HUES64 (cell line): ENCODE results near the gene AGFG2. TPM values are rescaled to one million over a fixed set of nuclear protein-coding genes. Genes with fewer than 3 reads are reported as not detected.
"Not testable (repeated sequence)": the region's sequence is repeated elsewhere in the genome, so short reads cannot be mapped to it uniquely, and the experiment has no call there.

Experiments
- H3K27ac ChIP-seq: 2 replicates; pipeline ENCODE4 v1.7.0; 2013; ENCODE audit warnings: low read depth, low read length, inconsistent platforms
- H3K27me3 ChIP-seq: 2 replicates; pipeline ENCODE4 v1.6.1; 2013; ENCODE audit warnings: mild to moderate bottlenecking, low read length; ENCODE audit not compliant: insufficient read depth
- H3K36me3 ChIP-seq: 2 replicates; pipeline ENCODE4 v1.6.1; 2013; ENCODE audit warnings: mild to moderate bottlenecking, low read length; ENCODE audit not compliant: insufficient read depth
- H3K4me1 ChIP-seq: 2 replicates; pipeline ENCODE4 v1.6.1; 2013; ENCODE audit warnings: mild to moderate bottlenecking, low read length, moderate library complexity; ENCODE audit not compliant: insufficient read depth
- H3K4me3 ChIP-seq: 2 replicates; pipeline ENCODE4 v1.5.1; 2013; ENCODE audit warnings: mild to moderate bottlenecking, low read length, moderate library complexity
- H3K9ac ChIP-seq: 2 replicates; pipeline ENCODE4 v1.6.1; 2013; ENCODE audit warnings: mild to moderate bottlenecking, low read depth, low read length
- H3K9me3 ChIP-seq: 2 replicates; pipeline ENCODE4 v1.6.1; 2013; ENCODE audit warnings: low read depth, low read length; ENCODE audit not compliant: insufficient read depth
- WGBS: fragments of 150-250, 120-280 bp; methylation state at CpG from one replicate; pipeline ENCODE4 v1.1.7; 2013; ENCODE audit warnings: missing lambda C conversion rate; 5-methylcytosine and 5-hydroxymethylcytosine counted together
- polyA plus RNA-seq, 2 experiments: library from polyadenylated mRNA; stranded (reverse); fragments of 50-300 nt; gene quantifications; one replicate each; pipeline ENCODE4 v1.2.3, GENCODE V29; 2013

Gene AGFG2, protein sequence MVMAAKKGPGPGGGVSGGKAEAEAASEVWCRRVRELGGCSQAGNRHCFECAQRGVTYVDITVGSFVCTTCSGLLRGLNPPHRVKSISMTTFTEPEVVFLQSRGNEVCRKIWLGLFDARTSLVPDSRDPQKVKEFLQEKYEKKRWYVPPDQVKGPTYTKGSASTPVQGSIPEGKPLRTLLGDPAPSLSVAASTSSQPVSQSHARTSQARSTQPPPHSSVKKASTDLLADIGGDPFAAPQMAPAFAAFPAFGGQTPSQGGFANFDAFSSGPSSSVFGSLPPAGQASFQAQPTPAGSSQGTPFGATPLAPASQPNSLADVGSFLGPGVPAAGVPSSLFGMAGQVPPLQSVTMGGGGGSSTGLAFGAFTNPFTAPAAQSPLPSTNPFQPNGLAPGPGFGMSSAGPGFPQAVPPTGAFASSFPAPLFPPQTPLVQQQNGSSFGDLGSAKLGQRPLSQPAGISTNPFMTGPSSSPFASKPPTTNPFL
- polyA plus RNA-seq (2013, experiment 1 of 2) = 3.3 TPM
- 6.0 TPM for polyA plus RNA-seq (2013, experiment 2 of 2)

DNA sequence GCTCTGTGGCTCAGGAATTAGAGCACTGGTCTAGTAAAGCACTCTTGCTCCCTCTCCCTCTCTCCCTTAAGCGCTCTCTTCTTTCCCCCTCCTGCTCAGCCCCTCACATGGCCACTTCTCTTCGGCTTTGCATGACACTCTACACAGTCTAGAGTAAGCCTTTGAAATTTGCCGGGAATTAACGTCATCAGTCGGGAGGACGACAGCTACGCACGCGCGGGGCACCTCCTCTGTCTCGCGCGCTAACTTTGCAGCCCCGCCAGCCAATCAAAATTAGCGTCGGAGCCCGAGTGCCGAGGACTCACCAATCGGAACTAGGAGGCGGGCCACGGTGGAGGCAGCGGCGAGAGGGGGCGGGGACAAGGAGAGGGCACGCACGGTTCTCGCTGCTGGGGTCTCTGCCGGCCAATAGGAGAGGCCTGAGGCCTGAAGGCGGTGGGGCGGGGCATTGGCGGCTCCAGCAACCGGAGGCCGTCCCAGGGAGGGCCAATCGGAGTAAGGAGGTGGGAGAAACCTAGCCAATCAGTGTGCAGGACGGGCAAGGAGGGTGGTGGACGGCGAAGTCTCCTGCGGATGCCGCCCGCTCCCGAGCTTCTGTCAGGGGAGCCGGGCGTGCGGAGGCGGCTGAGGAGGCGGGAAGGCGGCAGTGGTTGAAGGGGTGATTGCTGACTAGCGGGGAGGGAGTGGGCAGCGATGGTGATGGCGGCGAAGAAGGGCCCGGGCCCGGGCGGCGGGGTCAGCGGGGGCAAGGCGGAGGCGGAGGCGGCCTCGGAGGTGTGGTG lies at the start of gene AGFG2:
AGFG2 (plus strand) TSS at position 550 of the 782 bp plus-strand sequence; CDS start at position 694, 144 bp downstream.
- H3K27ac ChIP-seq = no peak within 1 kb of the TSS
- WGBS = 1% methylated on average over 60 of the region's 60 CpGs
- H3K4me1 ChIP-seq = peaks cover 22% of the 10 kb centered on the region
- no peak within 1 kb of the TSS for H3K9ac ChIP-seq
- H3K4me3 ChIP-seq = peak within 1 kb of the TSS; percentile 66
- H3K9me3 ChIP-seq = no peaks in the 10 kb centered on the region
- H3K36me3 ChIP-seq = no peaks in the 10 kb centered on the region
- peaks cover 9% of the 10 kb centered on the region for H3K27me3 ChIP-seq

DNA sequence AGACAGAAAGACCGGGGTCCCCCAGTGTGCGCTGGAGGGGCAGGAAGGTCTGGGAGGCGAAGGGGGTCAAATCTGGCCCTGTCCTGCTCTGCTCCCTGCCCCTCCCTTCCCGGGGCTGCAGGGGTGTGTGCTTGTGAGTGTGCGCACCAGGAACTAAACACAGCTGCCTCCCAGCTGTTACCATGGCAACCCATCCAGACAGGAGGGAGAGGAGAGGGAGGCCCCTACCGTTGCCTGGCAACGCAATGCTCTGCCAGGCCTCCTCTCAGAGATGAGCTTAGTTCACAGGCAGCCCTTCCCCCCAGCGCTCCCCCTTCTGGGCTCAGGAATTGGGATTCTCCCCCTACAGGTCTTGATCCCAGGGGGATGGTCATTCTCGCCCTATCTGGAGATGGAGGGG lies 49.2 kb upstream of the AGFG2 start:
- H3K4me1 ChIP-seq = peaks cover 13% of the 10 kb centered on the region; the same call in 1 of the 2 replicates
- no peak overlapping the region for H3K9ac ChIP-seq
- 0 out of 2 replicates have a peak, but pooled peaks cover 2% of the 10 kb centered on the region for H3K36me3 ChIP-seq
- H3K9me3 ChIP-seq = no peaks in the 10 kb centered on the region
- peaks cover 14% of the 10 kb centered on the region for H3K27me3 ChIP-seq
- H3K4me3 ChIP-seq = no peak overlapping the region
- H3K27ac ChIP-seq = no peak overlapping the region
- 39% methylated on average over 9 of the region's 9 CpGs for WGBS

DNA sequence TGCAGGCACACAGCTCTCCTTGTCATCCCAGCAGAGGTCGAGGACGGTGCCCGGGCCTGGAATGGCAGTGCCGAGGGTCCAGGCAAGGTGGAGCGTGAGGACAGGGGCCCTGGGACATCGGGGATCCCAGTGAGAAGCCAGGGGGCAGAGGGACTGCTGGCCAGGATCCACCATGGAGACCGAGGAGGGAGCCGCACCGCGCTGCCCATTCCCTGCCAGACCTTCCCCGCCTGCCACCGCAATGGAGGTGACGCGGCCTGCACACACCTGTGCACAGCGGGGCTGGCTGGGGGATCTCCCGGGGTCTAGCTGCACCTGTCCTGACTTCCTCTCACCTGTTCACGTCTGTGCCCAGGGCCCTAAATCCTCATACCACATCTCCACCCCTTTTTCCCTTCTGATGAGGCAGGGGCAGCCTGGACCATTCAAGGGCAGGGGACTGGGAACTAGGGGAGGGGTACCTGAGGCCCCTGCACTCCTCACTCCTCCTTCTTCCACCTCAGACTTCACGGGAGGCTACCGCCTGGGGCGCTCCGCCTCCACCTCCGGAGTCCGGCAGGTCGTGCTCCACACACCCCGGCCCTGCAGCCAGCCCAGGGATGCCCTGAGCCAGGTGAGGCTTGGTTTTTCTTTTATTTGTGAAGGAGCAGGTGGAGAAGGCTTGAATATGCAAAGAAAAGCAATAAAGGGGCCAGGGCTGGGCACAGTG lies 48.4 kb upstream of the AGFG2 start:
- peaks cover 10% of the 10 kb centered on the region; the same call in 1 of the 2 replicates for H3K4me1 ChIP-seq
- no peak overlapping the region for H3K4me3 ChIP-seq
- H3K27ac ChIP-seq = no peak overlapping the region
- 91% methylated on average over 25 of the region's 25 CpGs for WGBS
- H3K9me3 ChIP-seq = no peaks in the 10 kb centered on the region
- H3K36me3 ChIP-seq = 0 out of 2 replicates have a peak, but pooled peaks cover 2% of the 10 kb centered on the region
- no peak overlapping the region for H3K9ac ChIP-seq
- peaks cover 14% of the 10 kb centered on the region for H3K27me3 ChIP-seq

DNA sequence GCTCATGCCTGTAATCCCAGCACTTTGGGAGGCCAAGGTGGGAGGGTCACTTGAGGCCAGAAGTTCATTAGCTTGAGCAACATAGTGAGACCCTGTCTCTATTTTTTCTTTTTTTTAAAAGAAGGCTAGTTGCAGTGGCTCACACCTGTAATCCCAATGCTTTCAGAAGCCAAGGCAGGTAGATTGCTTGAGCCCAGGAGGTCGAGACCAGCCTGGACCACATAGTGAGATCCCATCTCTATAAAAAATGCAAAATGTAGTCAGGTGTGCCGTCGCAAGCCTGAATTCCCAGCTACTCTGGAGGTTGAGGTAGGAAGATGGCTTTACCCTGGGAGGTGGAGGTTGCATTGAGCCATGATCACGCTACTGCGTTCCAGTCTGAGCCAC lies 47.8 kb upstream of the AGFG2 start:
- WGBS = 83% methylated on average over 5 of the region's 5 CpGs
- H3K27ac ChIP-seq = no peak overlapping the region
- peaks cover 9% of the 10 kb centered on the region; the same call in 1 of the 2 replicates for H3K4me1 ChIP-seq
- H3K9ac ChIP-seq = no peak overlapping the region
- no peak overlapping the region for H3K4me3 ChIP-seq
- H3K36me3 ChIP-seq = 0 out of 2 replicates have a peak, but pooled peaks cover 2% of the 10 kb centered on the region
- no peaks in the 10 kb centered on the region for H3K9me3 ChIP-seq
- H3K27me3 ChIP-seq = peaks cover 14% of the 10 kb centered on the region

DNA sequence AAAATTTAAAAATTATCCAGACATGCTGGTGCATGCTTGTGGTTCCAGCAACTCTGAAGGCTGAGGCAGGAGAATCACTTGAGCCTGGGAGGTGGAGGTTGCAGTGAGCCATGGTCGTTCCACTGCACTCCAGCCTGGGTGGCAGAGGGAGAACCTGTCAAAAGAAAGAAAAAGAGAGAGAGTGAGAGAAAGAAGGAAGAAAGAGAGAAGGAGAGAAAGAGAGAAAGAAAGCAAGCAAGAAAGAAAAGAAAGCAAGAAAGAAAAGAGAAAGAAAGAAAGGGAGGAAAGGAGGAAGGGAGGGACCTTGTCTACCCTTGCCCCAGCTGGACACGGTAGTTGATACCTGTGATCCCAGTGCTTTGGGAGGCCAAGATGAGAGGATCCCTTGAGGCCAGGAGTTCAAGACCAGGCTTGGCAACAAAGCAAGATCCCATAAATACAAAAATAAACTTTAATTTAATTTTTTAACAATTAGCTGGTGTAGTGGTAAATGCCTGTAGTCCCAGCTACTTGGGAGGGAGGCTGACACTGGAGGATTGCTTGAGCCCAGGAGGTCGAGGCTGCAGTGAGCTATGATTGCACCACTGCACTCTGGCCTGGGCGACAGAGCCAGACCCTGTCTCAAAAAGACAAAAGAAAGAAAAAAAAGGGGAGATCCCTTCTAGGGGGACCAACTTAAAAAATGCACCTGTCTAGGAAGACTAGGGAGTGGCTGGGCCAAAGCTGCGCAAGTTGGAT lies 46.1 kb upstream of the AGFG2 start:
- Histone ChIP-seq H3K9ac (no peak overlapping the region), H3K27me3 (peaks cover 14% of the 10 kb centered on the region), H3K27ac (no peak overlapping the region), H3K9me3 (no peaks in the 10 kb centered on the region), H3K36me3 (0 out of 2 replicates have a peak, but pooled peaks cover 2% of the 10 kb centered on the region), H3K4me3 (peak overlapping the region; percentile 55), H3K4me1 (peaks cover 9% of the 10 kb centered on the region; the same call in 1 of the 2 replicates)
- 86% methylated on average over 5 of the region's 5 CpGs for WGBS

DNA sequence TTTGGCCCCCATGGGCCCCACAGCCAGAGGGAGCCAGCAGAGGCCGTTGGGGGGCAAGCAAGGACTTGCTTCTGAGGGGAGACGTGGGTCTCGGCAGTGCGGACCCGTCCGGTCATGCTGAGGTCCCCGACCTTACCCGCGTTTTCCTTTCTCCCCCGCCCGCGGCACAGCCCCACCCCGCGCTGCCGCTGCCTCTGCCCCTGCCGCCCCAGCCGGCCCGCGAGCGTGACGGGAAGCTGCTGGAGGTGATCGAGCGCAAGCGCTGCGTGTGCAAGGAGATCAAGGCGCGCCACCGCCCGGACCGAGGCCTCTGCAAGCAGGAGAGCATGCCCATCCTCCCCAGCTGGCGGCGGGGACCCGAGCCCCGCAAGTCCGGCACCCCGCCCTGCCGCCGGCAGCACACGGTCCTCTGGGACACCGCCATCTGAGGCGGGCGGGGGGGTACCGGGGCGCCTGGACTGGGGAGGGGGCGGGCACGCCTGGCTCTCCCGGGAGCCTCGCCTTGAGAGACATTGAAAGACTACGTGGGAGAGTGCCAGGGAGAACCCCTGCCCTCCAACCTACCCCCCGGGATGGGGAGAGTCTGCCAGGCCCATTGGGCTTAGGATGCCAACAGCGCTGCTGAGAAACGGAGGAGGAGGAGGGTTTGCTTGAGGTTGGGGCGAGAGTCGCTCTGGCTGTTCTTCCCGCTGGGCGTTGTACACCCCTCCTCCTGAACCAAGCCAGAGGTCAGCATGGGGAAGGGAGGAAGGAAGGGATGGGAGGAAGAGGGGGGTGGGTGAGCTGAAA lies 45.3 kb upstream of the AGFG2 start:
- WGBS = 55% methylated on average over 56 of the region's 56 CpGs
- H3K36me3 ChIP-seq = no peaks in the 10 kb centered on the region
- no peak overlapping the region; the same call in 1 of the 2 replicates for H3K9ac ChIP-seq
- H3K9me3 ChIP-seq = no peaks in the 10 kb centered on the region
- peaks cover 14% of the 10 kb centered on the region for H3K27me3 ChIP-seq
- peak overlapping the region; percentile 55 for H3K4me3 ChIP-seq
- H3K27ac ChIP-seq = no peak overlapping the region
- H3K4me1 ChIP-seq = peaks cover 9% of the 10 kb centered on the region; the same call in 1 of the 2 replicates

DNA sequence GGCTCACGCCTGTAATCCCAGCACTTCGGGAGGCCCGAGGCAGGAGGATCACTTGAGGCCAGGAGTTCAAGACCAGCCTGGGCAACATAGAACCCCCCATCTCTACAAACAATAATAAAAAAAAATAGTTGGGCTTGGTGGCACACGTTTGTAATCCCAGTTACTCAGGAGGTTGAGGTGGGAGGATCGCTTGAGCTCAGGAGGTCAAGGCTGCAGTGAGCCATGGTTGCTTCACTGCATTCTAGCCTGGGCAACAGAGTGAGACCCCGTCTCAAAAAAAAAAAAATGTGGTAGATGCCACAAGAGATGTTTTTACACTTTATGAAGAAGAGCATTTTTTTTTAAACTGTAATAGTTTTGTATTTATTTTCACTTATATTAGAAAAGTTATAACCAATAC lies 42.5 kb upstream of the AGFG2 start:
- H3K36me3 ChIP-seq = no peaks in the 10 kb centered on the region
- WGBS = 93% methylated on average over 6 of the region's 6 CpGs
- no peak overlapping the region for H3K9ac ChIP-seq
- H3K4me1 ChIP-seq = 0 out of 2 replicates have a peak, but pooled peaks cover 3% of the 10 kb centered on the region
- H3K4me3 ChIP-seq = no peak overlapping the region
- H3K27ac ChIP-seq = no peak overlapping the region
- H3K9me3 ChIP-seq = no peaks in the 10 kb centered on the region
- H3K27me3 ChIP-seq = peaks cover 14% of the 10 kb centered on the region

DNA sequence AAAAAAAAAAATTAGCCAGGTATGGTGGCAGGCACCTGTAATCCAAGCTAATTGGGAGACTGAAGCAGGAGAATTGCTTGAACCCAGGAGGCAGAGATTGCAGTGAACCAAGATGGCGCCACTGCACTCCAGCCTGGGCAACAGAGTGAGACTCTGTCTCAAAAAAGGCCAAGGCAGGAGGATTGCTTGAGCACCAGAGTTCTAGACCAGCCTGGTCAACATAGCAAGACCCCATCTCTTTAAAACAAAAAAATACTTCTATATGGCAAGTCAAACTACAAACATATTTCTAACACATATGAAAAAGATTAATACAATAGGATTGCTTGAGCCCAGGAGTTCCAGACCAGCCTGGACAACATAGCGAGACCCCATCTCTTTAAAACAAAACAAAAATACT lies 38.3 kb upstream of the AGFG2 start:
- not testable (repeated sequence) for H3K9ac ChIP-seq, H3K36me3 ChIP-seq, H3K27me3 ChIP-seq, H3K4me3 ChIP-seq, H3K27ac ChIP-seq, H3K4me1 ChIP-seq, H3K9me3 ChIP-seq
- WGBS = 94% methylated on average over 2 of the region's 2 CpGs

DNA sequence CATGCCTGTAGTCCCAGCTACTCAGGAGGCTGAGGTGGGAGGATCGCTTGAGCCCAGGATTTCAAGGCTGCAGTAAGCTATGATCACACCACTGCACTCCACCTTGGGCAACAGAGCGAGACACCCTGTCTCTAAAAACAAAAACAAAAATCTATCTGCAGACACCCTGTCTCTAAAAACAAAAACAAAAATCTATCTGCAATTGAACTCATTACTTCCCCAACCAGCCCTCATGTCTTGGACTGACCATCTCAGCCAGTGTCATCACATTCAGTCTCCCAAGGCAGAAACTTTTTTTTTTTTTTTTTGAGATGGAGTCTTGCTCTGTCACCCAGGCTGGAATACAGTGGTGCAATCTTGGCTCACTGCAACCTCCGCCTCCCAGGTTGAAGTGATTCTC lies 35.0 kb upstream of the AGFG2 start:
- H3K36me3 ChIP-seq, H3K4me3 ChIP-seq, H3K27ac ChIP-seq, H3K9me3 ChIP-seq, H3K4me1 ChIP-seq, H3K9ac ChIP-seq, H3K27me3 ChIP-seq: not testable (repeated sequence)
- WGBS = 96% methylated on average over 3 of the region's 3 CpGs
